HEK293 (cell line): ENCODE results near the gene RPS18.

Source experiments
- FEZF1 ChIP-seq: fragments of 450-650 bp; formaldehyde crosslinking; IDR thresholded peaks from 2 replicates; pipeline ENCODE4 v1.5.1; 2016; ENCODE audit warnings: missing biosample characterization, missing genetic modification characterization
- KLF8 ChIP-seq: fragments of 450-650 bp; formaldehyde crosslinking; IDR thresholded peaks from 2 replicates; pipeline ENCODE4 v1.5.1; 2016; ENCODE audit warnings: missing biosample characterization, missing genetic modification characterization
- MEIS1 ChIP-seq: sonication (generic); formaldehyde crosslinking; IDR thresholded peaks from 2 replicates; pipeline ENCODE4 v1.8.1; 2022; ENCODE audit warnings: missing genetic modification reagents, mild to moderate bottlenecking, borderline replicate concordance
- MZF1 ChIP-seq: fragments of 450-650 bp; formaldehyde crosslinking; IDR thresholded peaks from 2 replicates; pipeline ENCODE4 v1.5.1; 2017; ENCODE audit warnings: missing biosample characterization, missing genetic modification characterization, borderline replicate concordance
- OSR2 ChIP-seq: fragments of 450-650 bp; formaldehyde crosslinking; IDR thresholded peaks from 2 replicates; pipeline ENCODE4 v1.5.1; 2016; ENCODE audit warnings: missing biosample characterization, missing genetic modification characterization
- TRIM28 ChIP-seq: IDR thresholded peaks from 2 replicates; pipeline ENCODE4 v1.6.1; 2011; ENCODE audit warnings: low read length, control low read depth, borderline replicate concordance
- ZBTB1 ChIP-seq: fragments of 450-650 bp; formaldehyde crosslinking; IDR thresholded peaks from 2 replicates; pipeline ENCODE4 v1.5.1; 2016; ENCODE audit warnings: missing biosample characterization, missing genetic modification characterization
- ZBTB20 ChIP-seq: fragments of 450-650 bp; formaldehyde crosslinking; IDR thresholded peaks from 2 replicates; pipeline ENCODE4 v1.5.1; 2016; ENCODE audit warnings: missing biosample characterization, missing genetic modification characterization
- ZBTB8A ChIP-seq: fragments of 450-650 bp; formaldehyde crosslinking; IDR thresholded peaks from 2 replicates; pipeline ENCODE4 v1.5.1; 2016; ENCODE audit warnings: missing biosample characterization, missing genetic modification characterization
- ZEB2 ChIP-seq: fragments of 450-650 bp; formaldehyde crosslinking; IDR thresholded peaks from 2 replicates; pipeline ENCODE4 v1.5.1; 2016; ENCODE audit warnings: missing biosample characterization, missing genetic modification characterization
- ZFHX2 ChIP-seq: fragments of 450-650 bp; formaldehyde crosslinking; conservative IDR thresholded peaks from 2 replicates; pipeline ENCODE4 v1.5.1; 2016; ENCODE audit warnings: missing biosample characterization, missing genetic modification characterization
- ZIC2 ChIP-seq: fragments of 450-650 bp; formaldehyde crosslinking; IDR thresholded peaks from 2 replicates; pipeline ENCODE4 v1.5.1; 2016; ENCODE audit warnings: missing biosample characterization, missing genetic modification characterization
- ZNF138 ChIP-seq: fragments of 450-650 bp; formaldehyde crosslinking; IDR thresholded peaks from 2 replicates; pipeline ENCODE4 v1.5.1; 2016; ENCODE audit warnings: missing biosample characterization, missing genetic modification characterization, borderline replicate concordance
- ZNF341 ChIP-seq: fragments of 450-650 bp; formaldehyde crosslinking; IDR thresholded peaks from 2 replicates; pipeline ENCODE4; 2016; ENCODE audit warnings: low read depth, missing biosample characterization, missing genetic modification characterization
- ZNF558 ChIP-seq: fragments of 450-650 bp; formaldehyde crosslinking; IDR thresholded peaks from 2 replicates; pipeline ENCODE4 v1.5.1; 2016; ENCODE audit warnings: missing biosample characterization, missing genetic modification characterization
- ZNF560 ChIP-seq: fragments of 450-650 bp; formaldehyde crosslinking; IDR thresholded peaks from 2 replicates; pipeline ENCODE4 v1.5.1; 2017; ENCODE audit warnings: missing biosample characterization, missing genetic modification characterization, borderline replicate concordance
- ZNF561 ChIP-seq: fragments of 450-650 bp; IDR thresholded peaks from 2 replicates; pipeline ENCODE4 v1.5.1; 2018; ENCODE audit warnings: missing biosample characterization, missing genetic modification characterization, borderline replicate concordance
- ZNF571 ChIP-seq: fragments of 450-650 bp; formaldehyde crosslinking; IDR thresholded peaks from 2 replicates; pipeline ENCODE4 v1.5.0; 2017; ENCODE audit warnings: missing biosample characterization, missing genetic modification characterization
- ZNF600 ChIP-seq: fragments of 450-650 bp; formaldehyde crosslinking; IDR thresholded peaks from 2 replicates; pipeline ENCODE4 v1.5.1; 2016; ENCODE audit warnings: missing biosample characterization, missing genetic modification characterization
- ZNF610 ChIP-seq: fragments of 450-650 bp; formaldehyde crosslinking; IDR thresholded peaks from 2 replicates; pipeline ENCODE4 v1.5.1; 2016; ENCODE audit warnings: missing biosample characterization, missing genetic modification characterization, borderline replicate concordance
- ZNF624 ChIP-seq: fragments of 450-650 bp; formaldehyde crosslinking; IDR thresholded peaks from 2 replicates; pipeline ENCODE4 v1.5.1; 2017; ENCODE audit warnings: missing biosample characterization, missing genetic modification characterization
- ZNF658 ChIP-seq: fragments of 450-650 bp; formaldehyde crosslinking; IDR thresholded peaks from 2 replicates; pipeline ENCODE4; 2016; ENCODE audit warnings: missing biosample characterization, missing genetic modification characterization
- ZNF785 ChIP-seq: fragments of 450-650 bp; formaldehyde crosslinking; IDR thresholded peaks from 2 replicates; pipeline ENCODE4 v1.5.1; 2016; ENCODE audit warnings: missing biosample characterization, missing genetic modification characterization
- ZNF792 ChIP-seq: fragments of 450-650 bp; formaldehyde crosslinking; IDR thresholded peaks from 2 replicates; pipeline ENCODE4 v1.5.1; 2016; ENCODE audit warnings: missing biosample characterization, missing genetic modification characterization
- TF ChIP-seq, protein P1 (sequence below): fragments of 450-650 bp; formaldehyde crosslinking; IDR thresholded peaks from 2 replicates; pipeline ENCODE4 v1.5.1; 2016; ENCODE audit warnings: missing biosample characterization, missing genetic modification characterization
- TF ChIP-seq, protein P2 (sequence below): fragments of 450-650 bp; formaldehyde crosslinking; IDR thresholded peaks from 2 replicates; pipeline ENCODE4 v1.5.1; 2017; ENCODE audit warnings: missing biosample characterization, mild to moderate bottlenecking, missing genetic modification characterization, moderate library complexity
- TF ChIP-seq, protein P3 (sequence below): fragments of 450-650 bp; formaldehyde crosslinking; IDR thresholded peaks from 2 replicates; pipeline ENCODE4 v1.5.1; 2016; ENCODE audit warnings: missing biosample characterization, missing genetic modification characterization
- TF ChIP-seq, protein P4 (sequence below): fragments of 450-650 bp; formaldehyde crosslinking; IDR thresholded peaks from 2 replicates; pipeline ENCODE4 v1.5.1; 2016; ENCODE audit warnings: missing biosample characterization, missing genetic modification characterization
- TF ChIP-seq, protein P5 (sequence below): fragments of 450-650 bp; formaldehyde crosslinking; IDR thresholded peaks from 2 replicates; pipeline ENCODE4 v1.5.1; 2016; ENCODE audit warnings: missing biosample characterization, missing genetic modification characterization
- TF ChIP-seq, protein P6 (sequence below): sonication (generic); formaldehyde crosslinking; IDR thresholded peaks from 2 replicates; pipeline ENCODE4 v1.8.1; 2022; ENCODE audit warnings: mild to moderate bottlenecking, moderate library complexity, missing genetic modification reagents

RPS18 gene

DNA sequence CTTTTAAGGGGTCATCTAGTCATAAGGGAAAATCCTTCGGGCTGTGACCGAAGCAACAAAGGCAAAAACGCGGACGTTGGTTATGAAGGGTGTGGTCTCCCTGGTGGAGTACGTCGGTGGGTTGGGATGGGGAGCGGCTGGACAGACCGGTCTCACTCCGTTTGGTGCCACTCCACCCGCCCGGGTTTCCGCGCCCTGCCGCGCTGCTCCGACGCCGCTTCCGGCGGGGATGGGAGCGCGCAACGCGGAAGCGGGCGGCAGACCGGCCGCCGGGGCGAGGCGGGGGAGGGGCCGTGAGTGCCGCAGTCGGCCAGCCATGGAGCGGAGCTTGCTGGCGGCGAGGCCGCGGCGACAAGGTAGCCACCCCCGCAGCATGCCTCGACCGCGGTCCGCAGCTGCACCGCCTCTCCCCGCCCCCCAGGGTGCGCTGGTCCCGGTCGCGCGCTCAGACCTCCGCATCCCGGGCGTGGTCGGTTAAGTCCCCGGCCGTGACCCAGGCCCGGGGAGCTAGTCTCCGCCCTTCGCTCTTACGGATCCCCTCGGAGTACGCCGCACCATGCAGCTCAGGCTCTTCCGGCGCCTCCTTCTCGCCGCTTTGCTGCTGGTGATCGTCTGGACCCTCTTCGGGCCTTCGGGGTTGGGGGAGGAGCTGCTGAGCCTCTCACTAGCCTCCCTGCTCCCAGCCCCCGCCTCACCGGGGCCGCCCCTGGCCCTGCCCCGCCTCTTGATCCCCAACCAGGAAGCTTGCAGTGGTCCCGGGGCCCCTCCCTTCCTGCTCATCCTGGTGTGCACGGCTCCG, 5.2 kb downstream of the RPS18 start, which contains the start of gene B3GALT4 (continued):
- TF ChIP-seq, protein P1, sequence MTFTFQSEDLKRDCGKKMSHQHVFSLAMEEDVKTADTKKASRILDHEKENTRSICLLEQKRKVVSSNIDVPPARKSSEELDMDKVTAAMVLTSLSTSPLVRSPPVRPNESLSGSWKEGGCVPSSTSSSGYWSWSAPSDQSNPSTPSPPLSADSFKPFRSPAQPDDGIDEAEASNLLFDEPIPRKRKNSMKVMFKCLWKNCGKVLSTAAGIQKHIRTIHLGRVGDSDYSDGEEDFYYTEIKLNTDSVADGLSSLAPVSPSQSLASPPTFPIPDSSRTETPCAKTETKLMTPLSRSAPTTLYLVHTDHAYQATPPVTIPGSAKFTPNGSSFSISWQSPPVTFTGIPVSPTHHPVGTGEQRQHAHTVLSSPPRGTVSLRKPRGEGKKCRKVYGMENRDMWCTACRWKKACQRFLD (tag by site-specific recombination): no peak
- TF ChIP-seq ZBTB20 (tag by site-specific recombination) (peak; percentile 96), TRIM28 (no peak), ZNF138 (tag by site-specific recombination) (0 out of 2 replicates have a peak, but pooled peaks have one; percentile 7), ZNF624 (tag by site-specific recombination) (no peak), ZNF341 (tag by site-specific recombination) (peak; percentile 97), ZBTB8A (tag by site-specific recombination) (no peak), ZNF560 (tag by site-specific recombination) (no peak), ZNF658 (tag by site-specific recombination) (no peak), FEZF1 (tag by site-specific recombination) (no peak), MZF1 (peak; percentile 86), KLF8 (tag by site-specific recombination) (peak; percentile 87), ZNF571 (tag by site-specific recombination) (no peak), ZNF610 (tag by site-specific recombination) (peak; percentile 94), ZNF600 (tag by site-specific recombination) (peak; percentile 65), ZBTB1 (tag by site-specific recombination) (no peak), OSR2 (tag by site-specific recombination) (peak; percentile 24; the same call in 1 of the 2 replicates), MEIS1 (CRISPR knock-in tag) (no peak), ZIC2 (0 out of 2 replicates have a peak, but pooled peaks have one; percentile 37), ZNF561 (peak; percentile 91), ZNF785 (tag by site-specific recombination) (no peak), ZNF792 (tag by site-specific recombination) (no peak), ZEB2 (peak; percentile 95), ZFHX2 (tag by site-specific recombination) (peak; percentile 89), ZNF558 (tag by site-specific recombination) (no peak)
- TF ChIP-seq, protein P2, sequence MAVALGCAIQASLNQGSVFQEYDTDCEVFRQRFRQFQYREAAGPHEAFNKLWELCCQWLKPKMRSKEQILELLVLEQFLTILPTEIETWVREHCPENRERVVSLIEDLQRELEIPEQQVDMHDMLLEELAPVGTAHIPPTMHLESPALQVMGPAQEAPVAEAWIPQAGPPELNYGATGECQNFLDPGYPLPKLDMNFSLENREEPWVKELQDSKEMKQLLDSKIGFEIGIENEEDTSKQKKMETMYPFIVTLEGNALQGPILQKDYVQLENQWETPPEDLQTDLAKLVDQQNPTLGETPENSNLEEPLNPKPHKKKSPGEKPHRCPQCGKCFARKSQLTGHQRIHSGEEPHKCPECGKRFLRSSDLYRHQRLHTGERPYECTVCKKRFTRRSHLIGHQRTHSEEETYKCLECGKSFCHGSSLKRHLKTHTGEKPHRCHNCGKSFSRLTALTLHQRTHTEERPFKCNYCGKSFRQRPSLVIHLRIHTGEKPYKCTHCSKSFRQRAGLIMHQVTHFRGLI: peak; percentile 34; the same call in 1 of the 2 replicates
- TF ChIP-seq, protein P3, sequence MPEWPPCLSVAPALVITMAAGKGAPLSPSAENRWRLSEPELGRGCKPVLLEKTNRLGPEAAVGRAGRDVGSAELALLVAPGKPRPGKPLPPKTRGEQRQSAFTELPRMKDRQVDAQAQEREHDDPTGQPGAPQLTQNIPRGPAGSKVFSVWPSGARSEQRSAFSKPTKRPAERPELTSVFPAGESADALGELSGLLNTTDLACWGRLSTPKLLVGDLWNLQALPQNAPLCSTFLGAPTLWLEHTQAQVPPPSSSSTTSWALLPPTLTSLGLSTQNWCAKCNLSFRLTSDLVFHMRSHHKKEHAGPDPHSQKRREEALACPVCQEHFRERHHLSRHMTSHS (tag by site-specific recombination): no peak
- TF ChIP-seq, protein P4, sequence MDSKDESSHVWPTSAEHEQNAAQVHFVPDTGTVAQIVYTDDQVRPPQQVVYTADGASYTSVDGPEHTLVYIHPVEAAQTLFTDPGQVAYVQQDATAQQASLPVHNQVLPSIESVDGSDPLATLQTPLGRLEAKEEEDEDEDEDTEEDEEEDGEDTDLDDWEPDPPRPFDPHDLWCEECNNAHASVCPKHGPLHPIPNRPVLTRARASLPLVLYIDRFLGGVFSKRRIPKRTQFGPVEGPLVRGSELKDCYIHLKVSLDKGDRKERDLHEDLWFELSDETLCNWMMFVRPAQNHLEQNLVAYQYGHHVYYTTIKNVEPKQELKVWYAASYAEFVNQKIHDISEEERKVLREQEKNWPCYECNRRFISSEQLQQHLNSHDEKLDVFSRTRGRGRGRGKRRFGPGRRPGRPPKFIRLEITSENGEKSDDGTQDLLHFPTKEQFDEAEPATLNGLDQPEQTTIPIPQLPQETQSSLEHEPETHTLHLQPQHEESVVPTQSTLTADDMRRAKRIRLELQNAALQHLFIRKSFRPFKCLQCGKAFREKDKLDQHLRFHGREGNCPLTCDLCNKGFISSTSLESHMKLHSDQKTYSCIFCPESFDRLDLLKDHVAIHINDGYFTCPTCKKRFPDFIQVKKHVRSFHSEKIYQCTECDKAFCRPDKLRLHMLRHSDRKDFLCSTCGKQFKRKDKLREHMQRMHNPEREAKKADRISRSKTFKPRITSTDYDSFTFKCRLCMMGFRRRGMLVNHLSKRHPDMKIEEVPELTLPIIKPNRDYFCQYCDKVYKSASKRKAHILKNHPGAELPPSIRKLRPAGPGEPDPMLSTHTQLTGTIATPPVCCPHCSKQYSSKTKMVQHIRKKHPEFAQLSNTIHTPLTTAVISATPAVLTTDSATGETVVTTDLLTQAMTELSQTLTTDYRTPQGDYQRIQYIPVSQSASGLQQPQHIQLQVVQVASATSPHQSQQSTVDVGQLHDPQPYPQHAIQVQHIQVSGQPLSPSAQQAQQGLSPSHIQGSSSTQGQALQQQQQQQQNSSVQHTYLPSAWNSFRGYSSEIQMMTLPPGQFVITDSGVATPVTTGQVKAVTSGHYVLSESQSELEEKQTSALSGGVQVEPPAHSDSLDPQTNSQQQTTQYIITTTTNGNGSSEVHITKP: peak; percentile 75
- TF ChIP-seq, protein P5, sequence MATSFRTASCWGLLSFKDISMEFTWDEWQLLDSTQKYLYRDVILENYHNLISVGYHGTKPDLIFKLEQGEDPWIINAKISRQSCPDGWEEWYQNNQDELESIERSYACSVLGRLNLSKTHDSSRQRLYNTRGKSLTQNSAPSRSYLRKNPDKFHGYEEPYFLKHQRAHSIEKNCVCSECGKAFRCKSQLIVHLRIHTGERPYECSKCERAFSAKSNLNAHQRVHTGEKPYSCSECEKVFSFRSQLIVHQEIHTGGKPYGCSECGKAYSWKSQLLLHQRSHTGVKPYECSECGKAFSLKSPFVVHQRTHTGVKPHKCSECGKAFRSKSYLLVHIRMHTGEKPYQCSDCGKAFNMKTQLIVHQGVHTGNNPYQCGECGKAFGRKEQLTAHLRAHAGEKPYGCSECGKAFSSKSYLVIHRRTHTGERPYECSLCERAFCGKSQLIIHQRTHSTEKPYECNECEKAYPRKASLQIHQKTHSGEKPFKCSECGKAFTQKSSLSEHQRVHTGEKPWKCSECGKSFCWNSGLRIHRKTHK (tag by site-specific recombination): no peak
- TF ChIP-seq, protein P6, sequence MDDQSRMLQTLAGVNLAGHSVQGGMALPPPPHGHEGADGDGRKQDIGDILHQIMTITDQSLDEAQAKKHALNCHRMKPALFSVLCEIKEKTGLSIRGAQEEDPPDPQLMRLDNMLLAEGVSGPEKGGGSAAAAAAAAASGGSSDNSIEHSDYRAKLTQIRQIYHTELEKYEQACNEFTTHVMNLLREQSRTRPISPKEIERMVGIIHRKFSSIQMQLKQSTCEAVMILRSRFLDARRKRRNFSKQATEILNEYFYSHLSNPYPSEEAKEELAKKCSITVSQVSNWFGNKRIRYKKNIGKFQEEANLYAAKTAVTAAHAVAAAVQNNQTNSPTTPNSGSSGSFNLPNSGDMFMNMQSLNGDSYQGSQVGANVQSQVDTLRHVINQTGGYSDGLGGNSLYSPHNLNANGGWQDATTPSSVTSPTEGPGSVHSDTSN: peak; percentile 89
